ENCODE results near the gene KCNF1. TPM values are rescaled to one million over a fixed set of nuclear protein-coding genes. Genes with fewer than 3 reads are reported as not detected.

The KCNF1 gene
- total RNA-seq, 4 donors from 2014 or later, result not detected

DNA sequence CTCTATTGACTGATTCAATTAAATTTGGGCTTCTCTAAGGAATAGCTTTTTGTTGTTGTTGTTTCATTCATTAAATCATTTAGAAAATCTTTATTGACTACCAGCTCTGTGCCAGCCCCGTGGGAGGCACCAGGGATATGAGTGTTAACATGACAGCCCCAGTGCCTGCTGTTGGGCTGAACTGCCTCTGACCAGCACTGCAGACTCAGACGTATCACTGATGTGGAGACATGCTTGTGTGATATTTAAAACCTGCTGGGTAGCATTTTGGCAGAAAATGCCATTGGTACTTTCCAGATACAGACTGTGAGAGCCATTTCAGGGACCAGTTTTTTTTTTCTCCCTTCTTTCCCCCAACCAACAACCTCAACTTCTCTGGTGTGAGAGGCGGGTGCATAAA, 38.6 kb upstream of the KCNF1 start:
- TF ChIP-seq, protein P1, sequence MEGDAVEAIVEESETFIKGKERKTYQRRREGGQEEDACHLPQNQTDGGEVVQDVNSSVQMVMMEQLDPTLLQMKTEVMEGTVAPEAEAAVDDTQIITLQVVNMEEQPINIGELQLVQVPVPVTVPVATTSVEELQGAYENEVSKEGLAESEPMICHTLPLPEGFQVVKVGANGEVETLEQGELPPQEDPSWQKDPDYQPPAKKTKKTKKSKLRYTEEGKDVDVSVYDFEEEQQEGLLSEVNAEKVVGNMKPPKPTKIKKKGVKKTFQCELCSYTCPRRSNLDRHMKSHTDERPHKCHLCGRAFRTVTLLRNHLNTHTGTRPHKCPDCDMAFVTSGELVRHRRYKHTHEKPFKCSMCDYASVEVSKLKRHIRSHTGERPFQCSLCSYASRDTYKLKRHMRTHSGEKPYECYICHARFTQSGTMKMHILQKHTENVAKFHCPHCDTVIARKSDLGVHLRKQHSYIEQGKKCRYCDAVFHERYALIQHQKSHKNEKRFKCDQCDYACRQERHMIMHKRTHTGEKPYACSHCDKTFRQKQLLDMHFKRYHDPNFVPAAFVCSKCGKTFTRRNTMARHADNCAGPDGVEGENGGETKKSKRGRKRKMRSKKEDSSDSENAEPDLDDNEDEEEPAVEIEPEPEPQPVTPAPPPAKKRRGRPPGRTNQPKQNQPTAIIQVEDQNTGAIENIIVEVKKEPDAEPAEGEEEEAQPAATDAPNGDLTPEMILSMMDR (IDR thresholded peaks at IDR 0.05), result no peak
- TF ChIP-seq POLR2A (IDR thresholded peaks at IDR 0.05), result no peak
- no peak for DNase-seq (ENCODE audit: low spot score in 2 of 2)
- no peak overlapping the region for H3K4me3 ChIP-seq (ENCODE audit: low read depth, poor library complexity, severe bottlenecking)
- 70 to 72% methylated on average over 3 of the region's 3 CpGs for WGBS, 2 donors
- intact Hi-C loops (cut with DNase I; ENCODE audit: low total_unique reads), result no loop called here

DNA sequence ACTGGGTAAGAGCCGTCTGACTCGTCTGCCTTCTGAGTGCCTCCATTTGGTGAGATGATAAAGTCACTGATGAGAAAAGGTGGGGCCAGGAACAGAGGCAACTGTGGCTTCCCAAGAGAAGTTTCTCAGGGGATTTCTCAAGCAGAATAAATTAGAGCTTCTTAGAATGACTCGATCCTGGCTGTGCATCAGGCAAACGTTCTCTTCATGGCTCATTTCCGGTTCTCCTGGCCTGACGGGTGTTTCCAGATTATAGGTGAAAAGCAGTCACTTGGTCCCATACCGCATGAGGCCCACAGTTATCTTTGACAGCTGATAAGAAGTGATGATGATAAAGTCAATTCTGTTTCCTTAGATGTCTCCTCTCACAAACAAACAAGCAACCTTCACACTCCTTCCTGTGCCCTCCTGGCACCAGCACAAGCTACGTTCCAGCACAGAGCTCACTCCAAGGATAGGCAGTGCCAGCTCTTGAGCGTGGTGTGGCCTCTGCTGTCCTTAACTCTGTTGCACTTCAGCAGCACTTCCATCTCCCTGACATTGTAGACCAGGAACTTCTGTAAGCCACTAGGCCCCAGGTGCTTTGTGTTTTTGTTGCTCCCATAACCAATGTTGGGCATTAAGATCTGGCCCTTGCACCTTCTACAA, 37.8 kb upstream of the KCNF1 start:
- H3K4me3 ChIP-seq (ENCODE audit: low read depth, poor library complexity, severe bottlenecking), result no peak overlapping the region
- intact Hi-C loops (cut with DNase I; ENCODE audit: low total_unique reads), result no loop called here
- DNase-seq (ENCODE audit: low spot score in 2 of 2), result no peak
- 57 to 61% methylated on average over 9 of the region's 9 CpGs for WGBS, 2 donors
- TF ChIP-seq POLR2A (IDR thresholded peaks at IDR 0.05), result no peak
- TF ChIP-seq, protein P1 (IDR thresholded peaks at IDR 0.05), result no peak

GRCh38 chr2:10875126-10875525, 36.6 kb upstream of the KCNF1 start:
- no peak overlapping the region for H3K4me3 ChIP-seq (ENCODE audit: low read depth, poor library complexity, severe bottlenecking)
- DNase-seq (ENCODE audit: low spot score in 2 of 2), result no peak
- WGBS, 2 donors, result 53 to 69% methylated on average over 3 of the region's 3 CpGs
- intact Hi-C loops (cut with DNase I; ENCODE audit: low total_unique reads), result no loop called here
- no peak for TF ChIP-seq POLR2A (IDR thresholded peaks at IDR 0.05)
- TF ChIP-seq, protein P1 (IDR thresholded peaks at IDR 0.05), result no peak

DNA sequence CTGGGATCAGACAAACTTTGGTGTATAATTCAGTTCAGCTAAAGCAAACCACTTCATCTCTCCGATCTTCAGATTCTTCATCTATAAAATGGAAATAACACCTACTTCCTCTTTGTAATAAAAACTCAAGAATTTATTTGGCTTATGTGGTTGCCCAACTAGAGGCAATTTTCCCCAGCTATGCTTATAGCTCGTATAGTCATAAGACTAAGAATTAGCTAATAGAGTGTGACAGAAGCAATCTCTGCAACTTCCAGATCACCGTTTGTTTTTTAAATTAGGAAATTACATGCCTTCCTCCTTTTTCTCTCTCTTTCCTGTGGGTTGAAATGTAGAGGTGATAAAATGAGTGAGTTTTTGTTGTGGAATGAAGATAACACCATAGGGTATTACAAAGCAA, 35.3 kb upstream of the KCNF1 start:
- no peak for DNase-seq (ENCODE audit: low spot score in 2 of 2)
- 41 to 53% methylated on average over 3 of the region's 3 CpGs for WGBS, 2 donors
- no peak overlapping the region for H3K4me3 ChIP-seq (ENCODE audit: low read depth, poor library complexity, severe bottlenecking)
- intact Hi-C loops (cut with DNase I; ENCODE audit: low total_unique reads), result no loop called here
- TF ChIP-seq, protein P1 (IDR thresholded peaks at IDR 0.05), result no peak
- no peak for TF ChIP-seq POLR2A (IDR thresholded peaks at IDR 0.05)

DNA sequence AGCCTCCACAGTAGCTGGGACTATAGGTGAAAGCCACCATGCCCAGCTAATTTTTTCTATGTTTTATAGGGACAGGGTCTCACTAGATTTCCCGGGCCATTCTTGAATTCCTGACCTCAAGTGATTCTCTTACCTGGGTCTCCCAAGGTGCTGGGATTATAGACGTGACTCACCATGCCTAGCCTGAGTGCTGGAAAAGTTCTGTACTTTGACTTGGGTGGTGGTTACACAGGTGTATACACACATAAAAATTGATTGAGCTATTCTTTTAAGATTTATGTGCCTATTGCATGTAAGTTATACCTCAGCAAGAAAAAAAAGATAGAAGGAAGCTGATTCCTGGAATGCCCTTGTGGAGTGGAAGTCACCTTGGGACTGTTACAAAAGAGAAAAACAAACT, 34.8 kb upstream of the KCNF1 start:
- TF ChIP-seq, protein P1 (IDR thresholded peaks at IDR 0.05), result no peak
- no peak for TF ChIP-seq POLR2A (IDR thresholded peaks at IDR 0.05)
- WGBS, 2 donors, result 83 to 85% methylated on average over 2 of the region's 2 CpGs
- no peak overlapping the region for H3K4me3 ChIP-seq (ENCODE audit: low read depth, poor library complexity, severe bottlenecking)
- intact Hi-C loops (cut with DNase I; ENCODE audit: low total_unique reads), result no loop called here
- peak in 1 of 2 donors; percentile 1 for DNase-seq (ENCODE audit: low spot score in 2 of 2)

DNA sequence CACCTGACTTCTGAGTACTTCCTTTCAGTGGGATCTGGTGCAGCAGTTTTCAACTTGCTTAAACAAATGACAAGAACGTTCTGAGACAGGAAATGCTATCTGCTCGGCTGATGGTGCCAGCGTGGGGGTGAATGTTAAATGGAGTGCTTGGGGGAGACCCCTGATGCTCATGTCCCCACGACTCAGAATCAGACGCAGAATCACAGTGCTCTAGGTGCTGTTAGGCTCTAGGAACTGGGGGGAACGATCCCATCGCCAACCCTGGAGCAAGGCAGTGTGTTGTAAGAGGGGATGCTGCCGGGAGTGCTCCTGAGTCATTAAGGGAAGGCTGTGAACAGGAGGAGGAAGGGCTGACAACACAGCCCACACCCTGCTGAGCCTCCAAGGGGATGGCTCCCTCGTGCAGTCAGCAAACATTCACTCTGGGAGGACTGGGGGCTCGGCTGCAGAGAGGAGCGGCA, 34.1 kb upstream of the KCNF1 start:
- H3K4me3 ChIP-seq (ENCODE audit: low read depth, poor library complexity, severe bottlenecking), result no peak overlapping the region
- 41 to 48% methylated on average over 10 to 11 of the region's 11 CpGs for WGBS, 2 donors
- intact Hi-C loops (cut with DNase I; ENCODE audit: low total_unique reads), result no loop called here
- no peak for TF ChIP-seq POLR2A (IDR thresholded peaks at IDR 0.05)
- TF ChIP-seq, protein P1 (IDR thresholded peaks at IDR 0.05), result no peak
- peak in 1 of 2 donors; percentile 84 for DNase-seq (ENCODE audit: low spot score in 2 of 2)
